Midbrain (tissue), 1 donor: ENCODE measurements around the gene GABRR2.
A peak's percentile ranks its signal among the peaks of the same experiment; 100 is the strongest.
"Not testable (repeated sequence)": the region's sequence is repeated elsewhere in the genome, so short reads cannot be mapped to it uniquely, and the experiment has no call there.

Experiments used
- DNase-seq: peaks from one replicate; lab custom pipeline; 2025; lab: John Stamatoyannopoulos, UW

Gene GABRR2

DNA sequence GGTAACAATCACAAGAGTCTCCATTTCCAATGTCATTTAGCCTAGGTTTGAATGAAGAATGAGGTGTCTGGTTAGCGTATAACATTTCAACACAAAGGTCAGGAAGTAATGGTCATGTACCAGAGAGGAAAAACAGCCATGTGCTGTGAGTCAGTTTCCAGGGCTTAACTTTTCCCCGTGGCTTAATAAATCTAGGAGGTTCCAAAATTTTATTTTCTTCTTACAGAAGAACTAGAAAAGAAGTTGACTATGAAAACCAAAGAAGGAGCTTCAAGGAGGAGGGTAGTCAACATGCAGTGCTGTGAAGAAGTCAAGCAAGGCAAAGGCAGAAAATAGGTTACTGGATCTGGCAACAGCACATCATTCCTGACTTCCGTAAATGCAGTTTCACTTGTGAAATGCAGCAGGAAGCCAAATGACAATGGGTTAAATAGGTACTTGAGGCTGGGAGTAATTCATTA lies 8.4 kb upstream of the GABRR2 start:
- no peak for DNase-seq

DNA sequence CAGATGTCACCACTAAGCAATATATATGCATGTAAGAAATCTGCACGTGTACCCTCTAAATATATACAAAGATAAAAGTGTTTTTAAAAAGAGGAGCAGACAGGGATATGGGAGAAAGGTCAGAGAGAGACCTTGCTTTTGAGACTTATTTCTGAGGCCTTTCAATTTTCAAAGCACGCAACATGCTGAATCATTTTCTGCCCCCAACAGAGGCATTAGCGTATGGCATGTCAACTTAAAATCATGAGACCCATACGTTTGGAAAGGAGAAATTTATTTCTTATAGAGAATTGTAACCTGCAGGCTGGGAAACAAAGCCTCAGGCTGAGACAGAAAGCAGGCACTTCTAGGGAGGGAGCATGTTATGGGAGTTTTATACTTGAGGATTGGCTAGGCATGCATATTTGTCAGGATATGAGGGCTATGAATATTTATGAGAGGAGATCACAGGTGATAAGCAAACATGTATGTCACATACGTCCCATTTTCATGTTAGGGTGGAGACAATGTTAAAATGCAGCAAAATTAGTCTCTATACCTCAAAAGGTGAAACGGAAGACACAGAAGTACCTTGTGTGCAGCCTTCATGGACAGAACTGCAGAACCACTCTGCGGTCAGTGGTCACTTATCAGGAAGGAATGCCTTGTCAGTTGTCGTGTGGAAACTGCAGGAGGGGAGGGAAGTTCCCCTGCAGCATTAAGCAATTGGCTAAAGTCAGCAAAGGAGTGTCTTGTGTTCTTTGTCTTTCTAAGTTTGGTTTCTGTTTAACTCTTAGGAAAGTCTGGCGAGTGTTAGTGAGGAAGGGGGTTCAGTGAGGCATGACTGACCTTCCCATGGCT lies 6.3 kb upstream of the GABRR2 start:
- no peak for DNase-seq

DNA sequence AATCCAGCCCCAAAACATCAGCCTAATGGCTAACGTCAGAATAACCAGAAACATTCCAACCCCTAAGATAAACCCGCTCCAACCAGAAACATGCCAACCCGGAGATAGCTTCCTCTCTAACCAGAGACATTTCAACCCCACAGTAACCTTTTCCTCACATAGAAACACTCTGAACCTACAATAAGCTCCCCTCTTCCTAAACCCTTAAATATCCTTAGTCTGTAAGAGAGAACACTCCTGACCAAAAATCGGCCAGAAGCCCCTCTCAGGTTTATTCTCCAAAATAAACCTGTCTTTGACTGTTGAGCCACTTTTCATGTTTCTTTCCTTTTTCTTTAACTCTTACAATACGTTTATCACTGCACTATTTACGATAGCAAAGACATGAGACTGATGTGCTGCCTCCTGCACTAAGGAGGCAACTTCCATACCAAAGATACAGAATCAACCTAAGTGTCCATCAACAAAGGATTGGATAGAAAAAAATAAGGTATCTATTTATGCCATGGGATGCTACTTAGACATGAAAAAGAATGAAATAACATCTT lies 5.0 kb upstream of the GABRR2 start:
- no peak for DNase-seq

DNA sequence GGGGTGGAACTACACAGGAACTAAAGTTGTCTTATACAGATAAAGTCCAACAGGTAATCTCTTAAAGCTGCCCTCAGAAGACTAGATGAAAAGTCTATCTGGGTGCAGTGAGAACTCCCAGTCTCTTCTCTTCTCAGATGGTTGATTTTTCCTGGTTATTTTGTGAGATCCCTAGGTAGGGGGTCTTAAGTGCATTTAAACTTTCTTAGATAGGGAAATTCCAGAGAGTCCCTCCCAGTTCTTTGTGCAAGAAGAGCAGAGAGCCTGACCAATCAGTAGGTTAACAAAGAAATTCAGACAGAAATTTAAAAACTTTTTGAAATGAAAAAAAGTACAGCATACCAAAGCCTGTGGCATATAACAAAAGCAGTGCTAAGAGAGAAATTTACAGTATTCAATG lies 2.0 kb upstream of the GABRR2 start:
- no peak for DNase-seq

DNA sequence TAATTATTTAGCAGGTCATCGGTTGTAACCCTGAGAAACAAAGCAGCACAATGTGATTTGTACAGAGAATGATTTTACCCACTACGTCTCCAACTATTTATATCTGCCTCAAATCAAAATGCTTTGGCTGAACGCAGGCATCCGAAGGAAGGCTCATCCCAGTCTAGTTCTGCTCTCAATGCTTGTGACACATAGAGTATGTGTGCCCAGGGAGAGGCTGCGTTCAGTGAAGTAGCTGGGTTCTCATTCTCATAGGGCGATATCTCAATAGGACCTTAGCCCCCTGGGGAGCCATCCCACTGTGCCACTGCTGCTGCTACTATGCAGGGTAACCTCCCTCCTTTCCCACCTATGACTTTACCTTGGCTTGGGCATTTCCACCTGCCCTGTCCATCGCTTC lies 407 bp downstream of the GABRR2 start:
- DNase-seq, result no peak

- DNase-seq, result peak; percentile 31
These were observed 2.1 kb downstream of the GABRR2 start for GRCh38 chr6:89313006-89313405.

GRCh38 chr6:89311853-89312531 lies 3.1 kb downstream of the GABRR2 start:
- DNase-seq, result peak; percentile 67

DNA sequence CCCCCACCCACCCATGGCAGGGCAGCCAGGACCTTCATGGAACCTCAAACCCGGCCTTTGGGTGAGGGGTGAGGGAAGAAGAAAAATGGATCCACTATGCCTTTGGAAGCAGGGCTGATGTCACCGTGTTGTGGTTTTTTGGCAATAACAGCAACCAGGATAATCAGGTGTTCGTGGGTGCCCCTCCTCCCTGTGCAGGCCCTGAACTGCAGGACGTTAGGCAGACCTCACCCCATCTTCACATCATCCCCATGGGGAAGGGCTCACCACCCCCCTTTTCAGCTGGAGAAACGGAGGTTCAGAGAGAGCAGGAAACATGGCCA lies 3.6 kb downstream of the GABRR2 start:
- no peak for DNase-seq

GRCh38 chr6:89310929-89311328 lies 4.2 kb downstream of the GABRR2 start:
- DNase-seq, result no peak

- DNase-seq, result no peak
These were observed 6.3 kb downstream of the GABRR2 start for GRCh38 chr6:89308525-89309395.

DNA sequence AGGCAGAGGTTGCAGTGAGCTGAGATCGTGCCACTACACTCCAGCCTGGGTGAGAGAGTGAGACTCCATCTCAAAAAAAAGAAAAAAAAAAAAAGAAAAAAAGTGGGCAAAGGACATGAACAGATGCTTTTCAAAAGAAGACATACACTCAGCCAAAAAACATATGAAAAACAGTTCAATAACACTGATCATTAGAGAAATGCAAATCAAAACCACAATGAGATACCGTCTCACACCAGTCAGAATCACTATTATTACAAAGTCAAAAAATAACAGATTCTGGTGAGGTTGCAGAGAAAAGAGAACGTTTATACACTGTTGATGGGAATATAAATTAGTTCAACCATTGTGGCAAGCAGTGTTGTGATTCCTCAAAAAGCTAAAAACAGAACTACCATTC lies 10.6 kb downstream of the GABRR2 start:
- not testable (repeated sequence) for DNase-seq

GRCh38 chr6:89302936-89303335 lies 12.2 kb downstream of the GABRR2 start:
- DNase-seq, result no peak

DNA sequence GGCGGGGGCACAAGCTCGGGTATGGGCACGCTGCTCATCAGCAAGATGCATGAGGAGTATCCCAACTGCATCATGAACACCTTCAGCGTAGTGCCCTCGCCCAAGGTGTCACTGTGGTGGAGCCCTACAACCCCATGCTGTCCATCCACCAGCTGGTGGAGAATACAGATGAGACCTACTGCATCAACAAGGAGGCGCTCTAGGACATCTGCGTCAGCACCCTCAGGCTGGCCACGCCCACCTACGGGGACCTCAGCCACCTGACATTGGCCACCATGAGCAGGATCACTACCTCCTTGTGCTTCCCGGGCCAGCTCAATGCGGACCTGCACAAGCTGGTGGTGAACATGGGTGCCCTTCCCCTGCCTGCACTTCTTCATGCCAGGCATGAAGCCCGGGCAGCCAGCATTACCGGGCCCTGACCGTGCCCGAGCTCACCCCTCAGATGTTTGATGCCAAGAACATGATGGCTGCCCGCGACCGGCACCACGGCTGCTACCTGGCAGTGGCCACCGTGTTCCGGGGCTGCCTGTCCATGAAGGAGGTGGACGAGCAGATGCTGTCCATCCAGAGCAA lies 12.8 kb downstream of the GABRR2 start:
- no peak for DNase-seq

DNA sequence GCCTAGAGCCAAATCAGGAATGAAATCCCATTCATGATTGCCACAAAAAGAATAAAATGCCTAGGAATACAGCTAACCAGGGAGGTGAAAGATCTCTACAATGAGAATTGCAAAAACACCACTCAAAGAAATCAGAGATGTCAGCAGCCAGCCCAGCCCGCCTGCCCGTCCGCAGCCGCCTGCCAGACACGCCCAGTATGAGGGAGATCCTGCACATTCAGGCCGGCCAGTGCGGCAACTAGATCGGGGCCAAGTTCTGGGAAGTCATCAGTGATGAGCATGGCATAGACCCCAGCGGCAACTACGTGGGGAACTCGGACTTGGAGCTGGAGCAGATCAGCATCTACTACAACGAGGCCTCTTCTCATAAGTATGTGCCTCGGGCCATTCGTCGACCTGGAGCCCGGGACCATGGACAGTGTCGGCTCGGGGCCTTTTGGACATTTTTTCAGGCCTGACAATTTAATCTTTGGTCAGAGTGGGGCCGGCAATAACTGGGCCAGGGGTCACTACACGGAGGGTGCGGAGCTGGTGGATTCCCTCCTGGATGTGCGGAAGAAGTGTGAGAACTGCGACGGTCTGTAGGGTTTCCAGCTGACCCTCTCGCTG lies 13.4 kb downstream of the GABRR2 start:
- DNase-seq, result no peak

DNA sequence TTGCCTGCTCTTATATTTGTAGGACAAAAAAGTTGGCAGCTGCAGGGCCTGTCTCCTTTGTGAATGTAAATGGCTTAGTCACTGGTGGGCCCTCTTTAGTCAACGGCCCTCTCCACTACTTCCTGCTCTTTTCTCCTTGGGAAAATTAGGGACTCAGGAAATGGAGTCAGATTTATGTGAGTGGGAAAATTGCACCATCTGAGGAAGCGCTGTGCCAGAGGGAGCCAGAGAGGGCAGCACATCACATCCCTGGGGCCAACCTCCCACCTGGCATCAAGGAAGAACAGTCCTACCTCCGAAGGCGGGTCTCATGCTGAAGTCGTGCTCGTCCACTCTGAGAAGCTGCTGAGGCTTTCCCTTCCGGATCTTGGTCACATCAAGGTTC lies 15.6 kb downstream of the GABRR2 start:
- DNase-seq, result no peak

- no peak for DNase-seq
These were observed 16.2 kb downstream of the GABRR2 start for GRCh38 chr6:89298680-89299465.

GRCh38 chr6:89297695-89298351 lies 17.3 kb downstream of the GABRR2 start:
- no peak for DNase-seq

- DNase-seq, result no peak
These were observed 19.1 kb downstream of the GABRR2 start for GRCh38 chr6:89295981-89296380.

GRCh38 chr6:89295116-89295515 lies 20.0 kb downstream of the GABRR2 start:
- DNase-seq, result not testable (repeated sequence)

GRCh38 chr6:89291256-89291819 lies 23.8 kb downstream of the GABRR2 start:
- DNase-seq, result no peak
